ENCODE results near the gene ZNF90.
"Not testable (repeated sequence)": the region's sequence is repeated elsewhere in the genome, so short reads cannot be mapped to it uniquely, and the experiment has no call there.

DNA sequence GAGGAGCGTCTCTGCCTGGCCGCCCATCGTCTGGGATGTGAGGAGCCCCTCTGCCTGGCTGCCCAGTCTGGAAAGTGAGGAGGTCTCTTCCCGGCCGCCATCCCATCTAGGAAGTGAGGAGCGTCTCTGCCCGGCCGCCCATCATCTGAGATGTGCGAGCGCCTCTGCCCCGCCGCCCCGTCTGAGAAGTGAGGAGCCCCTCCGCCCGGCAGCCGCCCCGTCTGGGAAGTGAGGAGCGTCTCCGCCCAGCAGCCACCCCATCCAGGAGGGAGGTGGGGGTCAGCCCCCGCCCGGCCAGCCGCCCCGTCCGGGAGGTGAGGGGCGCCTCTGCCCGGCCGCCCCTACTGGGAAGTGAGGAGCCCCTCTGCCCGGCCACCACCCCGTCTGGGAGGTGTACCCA, 59.9 kb downstream of the ZNF90 start:
- not testable (repeated sequence) for TF ChIP-seq EP300 (IDR thresholded peaks at IDR 0.05)
- TF ChIP-seq, protein P1, sequence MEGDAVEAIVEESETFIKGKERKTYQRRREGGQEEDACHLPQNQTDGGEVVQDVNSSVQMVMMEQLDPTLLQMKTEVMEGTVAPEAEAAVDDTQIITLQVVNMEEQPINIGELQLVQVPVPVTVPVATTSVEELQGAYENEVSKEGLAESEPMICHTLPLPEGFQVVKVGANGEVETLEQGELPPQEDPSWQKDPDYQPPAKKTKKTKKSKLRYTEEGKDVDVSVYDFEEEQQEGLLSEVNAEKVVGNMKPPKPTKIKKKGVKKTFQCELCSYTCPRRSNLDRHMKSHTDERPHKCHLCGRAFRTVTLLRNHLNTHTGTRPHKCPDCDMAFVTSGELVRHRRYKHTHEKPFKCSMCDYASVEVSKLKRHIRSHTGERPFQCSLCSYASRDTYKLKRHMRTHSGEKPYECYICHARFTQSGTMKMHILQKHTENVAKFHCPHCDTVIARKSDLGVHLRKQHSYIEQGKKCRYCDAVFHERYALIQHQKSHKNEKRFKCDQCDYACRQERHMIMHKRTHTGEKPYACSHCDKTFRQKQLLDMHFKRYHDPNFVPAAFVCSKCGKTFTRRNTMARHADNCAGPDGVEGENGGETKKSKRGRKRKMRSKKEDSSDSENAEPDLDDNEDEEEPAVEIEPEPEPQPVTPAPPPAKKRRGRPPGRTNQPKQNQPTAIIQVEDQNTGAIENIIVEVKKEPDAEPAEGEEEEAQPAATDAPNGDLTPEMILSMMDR (IDR thresholded peaks at IDR 0.05), result not testable (repeated sequence)

Measured in upper lobe of left lung (tissue), 4 donors.